K562 (cell line): Measurements from ENCODE around the gene BRWD1. TPM values are rescaled to one million over a fixed set of nuclear protein-coding genes. Genes with fewer than 3 reads are reported as not detected.

Experiments
- TAF1 ChIP-seq: IDR thresholded peaks from 2 replicates; pipeline ENCODE4 v1.6.1; 2011; ENCODE audit warnings: mild to moderate bottlenecking, low read length, moderate library complexity; ENCODE audit not compliant: insufficient read depth, control insufficient read depth, severe bottlenecking; ENCODE audit errors: extremely low read depth
- polyA plus RNA-seq, 8 experiments: library from polyadenylated mRNA; depleted of rRNA in 4 of 8; stranded (reverse) in 5 of 8; unstranded in 3 of 8; fragments of >200 nt; fragmentation: Nextera tagmentation in 2 of 8; fragmentation: Illumina TruSeq in 1 of 8; extraction: Ambion mirVana in 2 of 8; extraction: Trizol in 1 of 8; gene quantifications; 2 replicates each; pipeline versions ENCODE4 v1.2.1 to v1.2.3, GENCODE V29; 2011 to 2014; ENCODE audit warnings: inconsistent platforms in 1 of 8, missing spikeins in 1 of 8
- total RNA-seq, 7 experiments: library from RNA; depleted of rRNA in 6 of 7; stranded (reverse); fragments of >200 nt in 6 of 7; fragmentation: Illumina TruSeq in 2 of 7; extraction: Trizol in 2 of 7; gene quantifications; 2 replicates each; pipeline versions ENCODE4 v1.2.1 to v1.2.3, GENCODE V29; 2011 to 2021; ENCODE audit warnings: low replicate concordance in 1 of 7
- TF ChIP-seq, protein P1 (sequence below), 2 experiments: fragments of 450-650 bp in 1 of 2; sonication (generic) in 1 of 2; formaldehyde crosslinking in 1 of 2; IDR thresholded peaks; 2 replicates each; pipeline versions ENCODE4 v1.7.1 to v1.9.0; 2016 to 2022; ENCODE audit warnings: inconsistent platforms in 1 of 2, mild to moderate bottlenecking in 1 of 2, missing genetic modification reagents in 1 of 2
- TF ChIP-seq, protein P2 (sequence below): fragments of 250-450 bp; sonication (Bioruptor Pico); IDR thresholded peaks from 2 replicates; pipeline ENCODE4 v1.4.0; 2020

The BRWD1 gene
- total and polyA plus RNA-seq, 9 of the 15 experiments (the other 6 are each of a cell fraction or from before 2014, with no cell fraction given) = 10.1 to 60.2 (median 34.1) TPM

DNA sequence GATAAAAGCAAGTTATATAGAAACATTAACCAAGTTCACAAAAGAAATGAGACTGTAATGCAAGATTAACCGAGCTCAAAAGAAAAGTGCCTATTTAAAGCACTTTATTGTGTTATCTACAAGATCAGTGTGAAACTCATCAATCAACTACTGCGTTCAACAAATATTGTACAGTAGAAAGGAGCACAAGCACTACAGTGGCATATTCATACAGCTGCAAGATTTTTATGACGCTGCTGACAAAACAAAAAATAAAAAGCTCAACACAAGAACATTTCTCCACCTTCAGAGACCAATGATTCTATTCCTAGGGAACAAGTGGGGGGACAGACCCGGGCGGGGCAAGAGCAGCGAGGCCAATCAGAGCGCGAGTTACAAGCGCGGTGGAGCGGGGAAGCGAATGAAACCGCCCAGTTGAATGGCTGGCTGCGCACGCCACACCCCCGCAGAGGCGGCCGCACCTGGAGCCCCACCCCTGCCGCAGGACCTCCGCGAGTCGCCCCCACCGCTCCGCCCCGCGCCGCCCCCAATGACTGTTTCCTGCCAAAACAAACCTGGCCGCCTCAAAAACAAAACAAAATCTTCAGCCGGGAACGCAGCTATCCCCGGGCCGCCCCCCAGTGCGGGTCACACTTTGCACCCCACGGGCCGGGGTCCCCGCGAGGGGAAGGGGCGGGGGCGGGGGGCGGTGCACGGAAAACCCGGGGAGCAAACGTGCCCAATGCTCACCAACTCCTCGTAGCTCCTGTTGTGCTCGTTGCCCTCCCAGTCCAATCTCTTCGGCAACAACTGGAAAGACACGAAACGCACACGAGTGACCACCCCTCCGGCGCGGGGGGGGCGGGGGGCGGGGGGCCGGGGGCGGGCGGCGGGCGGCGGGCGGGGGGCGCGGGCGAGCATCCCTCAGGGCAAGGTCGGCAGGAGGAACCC lies 1.1 kb downstream of the BRWD1 start (continued):
- TF ChIP-seq, protein P1, sequence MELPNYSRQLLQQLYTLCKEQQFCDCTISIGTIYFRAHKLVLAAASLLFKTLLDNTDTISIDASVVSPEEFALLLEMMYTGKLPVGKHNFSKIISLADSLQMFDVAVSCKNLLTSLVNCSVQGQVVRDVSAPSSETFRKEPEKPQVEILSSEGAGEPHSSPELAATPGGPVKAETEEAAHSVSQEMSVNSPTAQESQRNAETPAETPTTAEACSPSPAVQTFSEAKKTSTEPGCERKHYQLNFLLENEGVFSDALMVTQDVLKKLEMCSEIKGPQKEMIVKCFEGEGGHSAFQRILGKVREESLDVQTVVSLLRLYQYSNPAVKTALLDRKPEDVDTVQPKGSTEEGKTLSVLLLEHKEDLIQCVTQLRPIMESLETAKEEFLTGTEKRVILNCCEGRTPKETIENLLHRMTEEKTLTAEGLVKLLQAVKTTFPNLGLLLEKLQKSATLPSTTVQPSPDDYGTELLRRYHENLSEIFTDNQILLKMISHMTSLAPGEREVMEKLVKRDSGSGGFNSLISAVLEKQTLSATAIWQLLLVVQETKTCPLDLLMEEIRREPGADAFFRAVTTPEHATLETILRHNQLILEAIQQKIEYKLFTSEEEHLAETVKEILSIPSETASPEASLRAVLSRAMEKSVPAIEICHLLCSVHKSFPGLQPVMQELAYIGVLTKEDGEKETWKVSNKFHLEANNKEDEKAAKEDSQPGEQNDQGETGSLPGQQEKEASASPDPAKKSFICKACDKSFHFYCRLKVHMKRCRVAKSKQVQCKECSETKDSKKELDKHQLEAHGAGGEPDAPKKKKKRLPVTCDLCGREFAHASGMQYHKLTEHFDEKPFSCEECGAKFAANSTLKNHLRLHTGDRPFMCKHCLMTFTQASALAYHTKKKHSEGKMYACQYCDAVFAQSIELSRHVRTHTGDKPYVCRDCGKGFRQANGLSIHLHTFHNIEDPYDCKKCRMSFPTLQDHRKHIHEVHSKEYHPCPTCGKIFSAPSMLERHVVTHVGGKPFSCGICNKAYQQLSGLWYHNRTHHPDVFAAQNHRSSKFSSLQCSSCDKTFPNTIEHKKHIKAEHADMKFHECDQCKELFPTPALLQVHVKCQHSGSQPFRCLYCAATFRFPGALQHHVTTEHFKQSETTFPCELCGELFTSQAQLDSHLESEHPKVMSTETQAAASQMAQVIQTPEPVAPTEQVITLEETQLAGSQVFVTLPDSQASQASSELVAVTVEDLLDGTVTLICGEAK (IDR thresholded peaks at IDR 0.05) = peak; percentile 49; the same call in 1 of the 2 replicates
- TF ChIP-seq, protein P1 (CRISPR knock-in tag; IDR thresholded peaks at IDR 0.05) = no peak
- TF ChIP-seq TAF1 = peak; percentile 36
- TF ChIP-seq, protein P2, sequence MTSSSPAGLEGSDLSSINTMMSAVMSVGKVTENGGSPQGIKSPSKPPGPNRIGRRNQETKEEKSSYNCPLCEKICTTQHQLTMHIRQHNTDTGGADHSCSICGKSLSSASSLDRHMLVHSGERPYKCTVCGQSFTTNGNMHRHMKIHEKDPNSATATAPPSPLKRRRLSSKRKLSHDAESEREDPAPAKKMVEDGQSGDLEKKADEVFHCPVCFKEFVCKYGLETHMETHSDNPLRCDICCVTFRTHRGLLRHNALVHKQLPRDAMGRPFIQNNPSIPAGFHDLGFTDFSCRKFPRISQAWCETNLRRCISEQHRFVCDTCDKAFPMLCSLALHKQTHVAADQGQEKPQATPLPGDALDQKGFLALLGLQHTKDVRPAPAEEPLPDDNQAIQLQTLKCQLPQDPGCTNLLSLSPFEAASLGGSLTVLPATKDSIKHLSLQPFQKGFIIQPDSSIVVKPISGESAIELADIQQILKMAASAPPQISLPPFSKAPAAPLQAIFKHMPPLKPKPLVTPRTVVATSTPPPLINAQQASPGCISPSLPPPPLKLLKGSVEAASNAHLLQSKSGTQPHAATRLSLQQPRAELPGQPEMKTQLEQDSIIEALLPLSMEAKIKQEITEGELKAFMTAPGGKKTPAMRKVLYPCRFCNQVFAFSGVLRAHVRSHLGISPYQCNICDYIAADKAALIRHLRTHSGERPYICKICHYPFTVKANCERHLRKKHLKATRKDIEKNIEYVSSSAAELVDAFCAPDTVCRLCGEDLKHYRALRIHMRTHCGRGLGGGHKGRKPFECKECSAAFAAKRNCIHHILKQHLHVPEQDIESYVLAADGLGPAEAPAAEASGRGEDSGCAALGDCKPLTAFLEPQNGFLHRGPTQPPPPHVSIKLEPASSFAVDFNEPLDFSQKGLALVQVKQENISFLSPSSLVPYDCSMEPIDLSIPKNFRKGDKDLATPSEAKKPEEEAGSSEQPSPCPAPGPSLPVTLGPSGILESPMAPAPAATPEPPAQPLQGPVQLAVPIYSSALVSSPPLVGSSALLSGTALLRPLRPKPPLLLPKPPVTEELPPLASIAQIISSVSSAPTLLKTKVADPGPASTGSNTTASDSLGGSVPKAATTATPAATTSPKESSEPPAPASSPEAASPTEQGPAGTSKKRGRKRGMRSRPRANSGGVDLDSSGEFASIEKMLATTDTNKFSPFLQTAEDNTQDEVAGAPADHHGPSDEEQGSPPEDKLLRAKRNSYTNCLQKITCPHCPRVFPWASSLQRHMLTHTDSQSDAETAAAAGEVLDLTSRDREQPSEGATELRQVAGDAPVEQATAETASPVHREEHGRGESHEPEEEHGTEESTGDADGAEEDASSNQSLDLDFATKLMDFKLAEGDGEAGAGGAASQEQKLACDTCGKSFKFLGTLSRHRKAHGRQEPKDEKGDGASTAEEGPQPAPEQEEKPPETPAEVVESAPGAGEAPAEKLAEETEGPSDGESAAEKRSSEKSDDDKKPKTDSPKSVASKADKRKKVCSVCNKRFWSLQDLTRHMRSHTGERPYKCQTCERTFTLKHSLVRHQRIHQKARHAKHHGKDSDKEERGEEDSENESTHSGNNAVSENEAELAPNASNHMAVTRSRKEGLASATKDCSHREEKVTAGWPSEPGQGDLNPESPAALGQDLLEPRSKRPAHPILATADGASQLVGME (CRISPR knock-in tag) = no peak
